CD14-positive monocyte (primary cell): ENCODE data around the gene LRP8. TPM values are rescaled to one million over a fixed set of nuclear protein-coding genes. Genes with fewer than 3 reads are reported as not detected.

Source experiments
- DNase-seq, 3 donors: peaks; one replicate each; pipeline ENCODE4 v3.0.0-alpha.2; 2011 to 2022
- H2AFZ ChIP-seq: 2 replicates; pipeline ENCODE4 v1.6.0; 2012; ENCODE audit warnings: mild to moderate bottlenecking, low read depth, low read length, inconsistent platforms; ENCODE audit not compliant: insufficient read depth, poor library complexity, severe bottlenecking
- H3K27ac ChIP-seq, 2 donors: 1 replicate in 1 of 2; 2 replicates in 1 of 2; pipeline ENCODE4 v1.5.1; 2012 to 2013; ENCODE audit warnings: low read length in 2 of 2, control low read depth in 1 of 2, inconsistent platforms in 1 of 2, low read depth in 1 of 2, mild to moderate bottlenecking in 1 of 2
- H3K27me3 ChIP-seq, 2 donors: one replicate each; pipeline versions ENCODE4 v1.6.0 to v1.6.1; 2011 to 2013; ENCODE audit warnings: low read length in 2 of 2; ENCODE audit not compliant: control insufficient read depth in 2 of 2, insufficient read depth in 2 of 2
- H3K36me3 ChIP-seq, 2 donors: replicated peaks in 1 of 2; 1 replicate in 1 of 2; 2 replicates in 1 of 2; pipeline versions ENCODE4 v1.5.1 to v1.6.1; 2012 to 2013; ENCODE audit warnings: low read length in 2 of 2, control low read depth in 1 of 2, inconsistent platforms in 1 of 2, mild to moderate bottlenecking in 1 of 2; ENCODE audit not compliant: insufficient read depth in 2 of 2, control insufficient read depth in 1 of 2
- H3K4me1 ChIP-seq, 2 donors: 1 replicate in 1 of 2; 2 replicates in 1 of 2; pipeline versions ENCODE4 v1.5.1 to v1.6.1; 2012 to 2013; ENCODE audit warnings: low read length in 2 of 2, control low read depth in 1 of 2, inconsistent platforms in 1 of 2, mild to moderate bottlenecking in 1 of 2, moderate library complexity in 1 of 2; ENCODE audit not compliant: insufficient read depth in 2 of 2, control insufficient read depth in 1 of 2
- H3K4me2 ChIP-seq: replicated peaks from 2 replicates; pipeline ENCODE3; 2012; ENCODE audit warnings: low read length, moderate library complexity, mild to moderate bottlenecking; ENCODE audit not compliant: poor library complexity, severe bottlenecking; ENCODE audit errors: extremely low read depth
- H3K4me3 ChIP-seq, 3 experiments: fragments of 200-600 bp in 1 of 3; sonication (generic) in 1 of 3; replicated peaks in 1 of 3; 1 replicate in 2 of 3; 2 replicates in 1 of 3; pipeline ENCODE4 v1.5.1; 2011 to 2013; ENCODE audit warnings: low read length in 3 of 3, mild to moderate bottlenecking in 3 of 3, control low read depth in 2 of 3, low read depth in 2 of 3, inconsistent platforms in 1 of 3, moderate library complexity in 1 of 3
- H3K79me2 ChIP-seq: 2 replicates; pipeline ENCODE4 v1.6.0; 2012; ENCODE audit warnings: mild to moderate bottlenecking, control low read depth, inconsistent platforms, low read length, moderate library complexity; ENCODE audit not compliant: insufficient read depth
- H3K9ac ChIP-seq: 2 replicates; pipeline ENCODE4 v1.6.0; 2017; ENCODE audit warnings: low read length, mild to moderate bottlenecking; ENCODE audit not compliant: insufficient read depth, poor library complexity, severe bottlenecking
- H3K9me3 ChIP-seq, 2 donors: replicated peaks in 1 of 2; 1 replicate in 1 of 2; 2 replicates in 1 of 2; pipeline versions ENCODE4 v1.5.1 to v1.6.1; 2012 to 2013; ENCODE audit warnings: low read length in 2 of 2, control low read depth in 1 of 2; ENCODE audit not compliant: control insufficient read depth in 1 of 2, insufficient read depth in 1 of 2
- H4K20me1 ChIP-seq: 2 replicates; pipeline ENCODE4 v1.6.0; 2012; ENCODE audit warnings: mild to moderate bottlenecking, low read length, control low read depth, moderate library complexity; ENCODE audit not compliant: insufficient read depth
- H3K27ac Mint-ChIP-seq, 7 donors: one replicate each; pipeline ENCODE4 v1.8.0; 2020; ENCODE audit warnings: mild to moderate bottlenecking in 7 of 7, mixed read lengths in 7 of 7, moderate library complexity in 6 of 7, inconsistent platforms in 2 of 7
- H3K27me3 Mint-ChIP-seq, 3 donors: one replicate each; pipeline ENCODE4 v1.8.0; 2021 to 2022; ENCODE audit warnings: low read depth in 3 of 3, mild to moderate bottlenecking in 3 of 3, mixed read lengths in 3 of 3, moderate library complexity in 3 of 3, inconsistent platforms in 1 of 3
- H3K36me3 Mint-ChIP-seq, 2 donors: one replicate each; pipeline ENCODE4 v1.8.0; 2020; ENCODE audit warnings: mixed read lengths in 2 of 2, inconsistent platforms in 1 of 2, mild to moderate bottlenecking in 1 of 2
- H3K4me1 Mint-ChIP-seq: one replicate; pipeline ENCODE4 v1.8.0; 2020; ENCODE audit warnings: mild to moderate bottlenecking, mixed read lengths
- H3K4me3 Mint-ChIP-seq, 2 donors: one replicate each; pipeline ENCODE4 v1.8.0; 2020; ENCODE audit warnings: mild to moderate bottlenecking in 2 of 2, mixed read lengths in 2 of 2, moderate library complexity in 1 of 2
- H3K9me3 Mint-ChIP-seq, 7 donors: one replicate each; pipeline ENCODE4 v1.8.0; 2020 to 2022; ENCODE audit warnings: mixed read lengths in 7 of 7, mild to moderate bottlenecking in 6 of 7, moderate library complexity in 6 of 7, inconsistent platforms in 2 of 7
- CTCF ChIP-seq: fragments of 200-600 bp; IDR thresholded peaks from one replicate; pipeline ENCODE4 v1.8.0; 2022; ENCODE audit warnings: antibody characterized with exemption, mild to moderate bottlenecking
- WGBS: methylation state at CpG from one replicate; pipeline ENCODE4 v1.1.5; 2013; ENCODE audit warnings: missing lambda C conversion rate; ENCODE audit not compliant: insufficient coverage; 5-methylcytosine and 5-hydroxymethylcytosine counted together
- intact Hi-C, 2 donors: fragments of 100-400 bp; cut with micrococcal nuclease; formaldehyde crosslinking; loops; one replicate each; pipeline versions ENCODE4 v1.15.0 to v1.15.1; 2023
- polyA plus RNA-seq, 3 donors: library from polyadenylated mRNA; depleted of rRNA in 1 of 3; unstranded in 2 of 3; stranded (reverse) in 1 of 3; fragments of 300-500 nt in 2 of 3; fragments of >200 nt in 1 of 3; fragmentation: Illumina TruSeq in 2 of 3; gene quantifications; 1 replicate in 2 of 3; 2 replicates in 1 of 3; pipeline ENCODE4 v1.2.3, GENCODE V29; 2012 to 2021

LRP8 gene
- polyA plus RNA-seq, 3 donors: 0.76 to 11.3 (median 0.95) TPM

GRCh38 chr1:53350853-53351767, 23.2 kb upstream of the LRP8 start:
- DNase-seq: no peak
- no peak overlapping the region for H3K4me3 Mint-ChIP-seq
- peaks cover 0 to 4% (median 2%) of the 10 kb centered on the region in 3 donors for H3K27me3 Mint-ChIP-seq
- TF ChIP-seq CTCF: no peak
- Histone ChIP-seq H3K79me2 (no peaks in the 10 kb centered on the region), H3K27ac (no peak overlapping the region), H3K4me2 (no peak overlapping the region), H3K4me1 (no peaks in the 10 kb centered on the region), H3K9ac (no peak overlapping the region), H3K27me3 (no peaks in the 10 kb centered on the region), H3K9me3 (no peaks in the 10 kb centered on the region), H3K4me3 (no peak overlapping the region), H4K20me1 (no peaks in the 10 kb centered on the region), H3K36me3 (no peaks in the 10 kb centered on the region), H2AFZ (no peak overlapping the region)
- no peaks in the 10 kb centered on the region for H3K36me3 Mint-ChIP-seq
- no peaks in the 10 kb centered on the region for H3K4me1 Mint-ChIP-seq
- 97% methylated on average over 4 of the region's 8 CpGs for WGBS
- H3K27ac Mint-ChIP-seq: peak overlapping the region in 1 of 7 donors; percentile 50
- H3K9me3 Mint-ChIP-seq: peaks cover 0 to 5% (median 0%) of the 10 kb centered on the region in 7 donors
- intact Hi-C loops: no loop called here

- H3K27me3 ChIP-seq: no peaks in the 10 kb centered on the region
- no peaks in the 10 kb centered on the region for H3K4me1 ChIP-seq
- H4K20me1 ChIP-seq: no peaks in the 10 kb centered on the region
- intact Hi-C loops: no loop called here
- H3K36me3 ChIP-seq: no peaks in the 10 kb centered on the region
- Mint-ChIP-seq H3K36me3 (no peaks in the 10 kb centered on the region), H3K9me3 (no peaks in the 10 kb centered on the region), H3K4me3 (no peak overlapping the region), H3K27me3 (peaks cover 0 to 4% (median 3%) of the 10 kb centered on the region in 3 donors), H3K27ac (peak overlapping the region in 2 of 7 donors; percentile 50 to 63), H3K4me1 (no peaks in the 10 kb centered on the region)
- H2AFZ ChIP-seq: no peak overlapping the region
- no peaks in the 10 kb centered on the region for H3K9me3 ChIP-seq
- H3K9ac ChIP-seq: no peak overlapping the region
- no peak overlapping the region for H3K4me2 ChIP-seq
- no peak for DNase-seq
- WGBS: 98% methylated on average over 4 of the region's 7 CpGs
- H3K4me3 ChIP-seq: no peak overlapping the region
- no peaks in the 10 kb centered on the region for H3K79me2 ChIP-seq
- no peak overlapping the region for H3K27ac ChIP-seq
- TF ChIP-seq CTCF: no peak
These were observed 22.3 kb upstream of the LRP8 start for GRCh38 chr1:53349968-53350852.
